Mesendoderm (in vitro differentiated cells): ENCODE data around the gene TNIK.

Experiments used
- DNase-seq: peaks from one replicate; pipeline ENCODE4 v3.0.0; 2013
- H2AK5ac ChIP-seq: 2 replicates; pipeline ENCODE4 v1.6.1; 2013; ENCODE audit warnings: low read length, inconsistent platforms
- H2BK120ac ChIP-seq: 2 replicates; pipeline ENCODE4 v1.6.1; 2013; ENCODE audit warnings: low read depth, mild to moderate bottlenecking, low read length, moderate library complexity, mixed read lengths
- H2BK15ac ChIP-seq: replicated peaks from 2 replicates; pipeline ENCODE4 v1.6.1; 2013; ENCODE audit warnings: low read depth, mild to moderate bottlenecking, moderate library complexity
- H2BK5ac ChIP-seq: 2 replicates; pipeline ENCODE4 v1.6.1; 2013; ENCODE audit warnings: low read length, inconsistent platforms
- H3K18ac ChIP-seq: 2 replicates; pipeline ENCODE4 v1.6.1; 2013; ENCODE audit warnings: mild to moderate bottlenecking, low read length, mixed read lengths
- H3K23ac ChIP-seq: one replicate; pipeline ENCODE4 v1.6.1; 2013; ENCODE audit warnings: low read length
- H3K27ac ChIP-seq: 2 replicates; pipeline ENCODE4 v1.5.1; 2013; ENCODE audit warnings: low read depth, mild to moderate bottlenecking, inconsistent platforms, low read length, moderate library complexity
- H3K27me3 ChIP-seq: 2 replicates; pipeline ENCODE4 v1.6.1; 2013; ENCODE audit warnings: low read length, control low read depth, mild to moderate bottlenecking, inconsistent platforms; ENCODE audit not compliant: insufficient read depth, poor library complexity
- H3K36me3 ChIP-seq: 2 replicates; pipeline ENCODE4 v1.6.1; 2013; ENCODE audit warnings: low read length, inconsistent platforms; ENCODE audit not compliant: control insufficient read depth, insufficient read depth
- H3K4ac ChIP-seq: one replicate; pipeline ENCODE4 v1.6.1; 2013; ENCODE audit warnings: low read depth, mild to moderate bottlenecking, low read length, moderate library complexity
- H3K4me1 ChIP-seq: 2 replicates; pipeline ENCODE4 v1.6.1; 2013; ENCODE audit warnings: low read depth, low read length, inconsistent platforms; ENCODE audit not compliant: control insufficient read depth
- H3K4me2 ChIP-seq: 2 replicates; pipeline ENCODE4 v1.6.1; 2013; ENCODE audit warnings: low read length
- H3K4me3 ChIP-seq: 2 replicates; pipeline ENCODE4 v1.5.1; 2013; ENCODE audit warnings: mild to moderate bottlenecking, low read length
- H3K56ac ChIP-seq: one replicate; pipeline ENCODE4 v1.6.1; 2013; ENCODE audit warnings: low read length
- H3K79me1 ChIP-seq: 2 replicates; pipeline ENCODE4 v1.6.1; 2013; ENCODE audit warnings: low read length, inconsistent platforms
- H3K79me2 ChIP-seq: 2 replicates; pipeline ENCODE4 v1.6.1; 2013; ENCODE audit warnings: mild to moderate bottlenecking, low read length; ENCODE audit not compliant: control insufficient read depth, insufficient read depth
- H3K9ac ChIP-seq: 2 replicates; pipeline ENCODE4 v1.6.1; 2013; ENCODE audit warnings: low read length, inconsistent platforms
- H4K5ac ChIP-seq: one replicate; pipeline ENCODE4 v1.6.1; 2013; ENCODE audit warnings: low read length
- H4K8ac ChIP-seq: one replicate; pipeline ENCODE4 v1.6.1; 2013; ENCODE audit warnings: low read depth, mild to moderate bottlenecking, control low read depth, low read length, moderate library complexity
- WGBS: extraction: QIAGEN DNeasy Blood & Tissue Kit; methylation state at CpG from one replicate; pipeline ENCODE4 v1.1.7; 2013; ENCODE audit warnings: low lambda C conversion rate, missing lambda C conversion rate; ENCODE audit not compliant: insufficient coverage; ENCODE audit errors: extremely low coverage; 5-methylcytosine and 5-hydroxymethylcytosine counted together

Gene TNIK

GRCh38 chr3:171127611-171128010 is 332.6 kb downstream of the TNIK start:
- Histone ChIP-seq H3K4ac (no peak overlapping the region), H3K18ac (no peak overlapping the region), H3K23ac (no peak overlapping the region), H3K79me1 (no peaks in the 10 kb centered on the region), H3K79me2 (no peaks in the 10 kb centered on the region), H3K27ac (no peak overlapping the region), H2BK5ac (no peak overlapping the region), H3K36me3 (no peaks in the 10 kb centered on the region), H3K4me1 (peaks cover 7% of the 10 kb centered on the region), H2BK120ac (no peak overlapping the region), H2AK5ac (no peak overlapping the region), H3K9ac (no peak overlapping the region), H3K4me3 (no peak overlapping the region), H3K27me3 (no peaks in the 10 kb centered on the region), H4K8ac (no peak overlapping the region), H2BK15ac (no peak overlapping the region), H3K56ac (no peak overlapping the region), H4K5ac (no peak overlapping the region), H3K4me2 (no peak overlapping the region)
- no peak for DNase-seq
- WGBS = no CpG with 5 or more reads among the region's 1 CpG

- no peak overlapping the region for H3K18ac ChIP-seq
- no peak overlapping the region for H3K23ac ChIP-seq
- no peak overlapping the region for H2BK120ac ChIP-seq
- H2AK5ac ChIP-seq = no peak overlapping the region
- no peak overlapping the region for H4K8ac ChIP-seq
- H2BK5ac ChIP-seq = no peak overlapping the region
- no peak overlapping the region for H3K4ac ChIP-seq
- H3K9ac ChIP-seq = no peak overlapping the region
- H3K27ac ChIP-seq = no peak overlapping the region
- H3K4me2 ChIP-seq = no peak overlapping the region
- H3K4me3 ChIP-seq = no peak overlapping the region
- H3K27me3 ChIP-seq = no peaks in the 10 kb centered on the region
- no peaks in the 10 kb centered on the region for H3K79me2 ChIP-seq
- no peak overlapping the region for H2BK15ac ChIP-seq
- no peak overlapping the region for H4K5ac ChIP-seq
- whole genome bisulfite sequencing = no CpG with 5 or more reads among the region's 7 CpGs
- no peak overlapping the region for H3K56ac ChIP-seq
- peaks cover 7% of the 10 kb centered on the region for H3K4me1 ChIP-seq
- no peaks in the 10 kb centered on the region for H3K79me1 ChIP-seq
- DNase-seq = no peak
- no peaks in the 10 kb centered on the region for H3K36me3 ChIP-seq
These were observed 333.6 kb downstream of the TNIK start for GRCh38 chr3:171126478-171127209.

- Histone ChIP-seq H4K8ac (no peak overlapping the region), H3K4me2 (no peak overlapping the region), H3K4ac (no peak overlapping the region), H3K23ac (no peak overlapping the region), H2AK5ac (no peak overlapping the region), H3K4me3 (no peak overlapping the region), H3K56ac (no peak overlapping the region), H3K9ac (no peak overlapping the region), H2BK5ac (no peak overlapping the region), H3K27ac (no peak overlapping the region), H2BK120ac (no peak overlapping the region), H3K79me1 (no peaks in the 10 kb centered on the region), H3K79me2 (no peaks in the 10 kb centered on the region), H3K36me3 (no peaks in the 10 kb centered on the region), H3K27me3 (no peaks in the 10 kb centered on the region), H3K18ac (no peak overlapping the region), H4K5ac (no peak overlapping the region), H3K4me1 (peaks cover 5% of the 10 kb centered on the region), H2BK15ac (no peak overlapping the region)
- no peak for DNase-seq
- WGBS = no CpG with 5 or more reads among the region's 1 CpG
These were observed 335.2 kb downstream of the TNIK start for GRCh38 chr3:171125010-171125409.

GRCh38 chr3:171123915-171124314 is 336.3 kb downstream of the TNIK start:
- no peak overlapping the region for H3K27ac ChIP-seq
- no peak overlapping the region for H2BK120ac ChIP-seq
- no peak overlapping the region for H3K4me2 ChIP-seq
- no peaks in the 10 kb centered on the region for H3K27me3 ChIP-seq
- no peak overlapping the region for H4K5ac ChIP-seq
- DNase-seq = no peak
- no peak overlapping the region for H2AK5ac ChIP-seq
- H3K9ac ChIP-seq = no peak overlapping the region
- H3K4me1 ChIP-seq = no peaks in the 10 kb centered on the region
- H3K79me2 ChIP-seq = no peaks in the 10 kb centered on the region
- H2BK15ac ChIP-seq = no peak overlapping the region
- no peak overlapping the region for H3K4ac ChIP-seq
- H3K4me3 ChIP-seq = no peak overlapping the region
- H3K56ac ChIP-seq = no peak overlapping the region
- no peak overlapping the region for H3K23ac ChIP-seq
- H4K8ac ChIP-seq = no peak overlapping the region
- no peak overlapping the region for H2BK5ac ChIP-seq
- no peak overlapping the region for H3K18ac ChIP-seq
- H3K79me1 ChIP-seq = no peaks in the 10 kb centered on the region
- no peaks in the 10 kb centered on the region for H3K36me3 ChIP-seq

- Histone ChIP-seq H3K4ac (no peak overlapping the region), H3K27ac (no peak overlapping the region), H3K18ac (no peak overlapping the region), H2AK5ac (no peak overlapping the region), H3K4me1 (no peaks in the 10 kb centered on the region), H3K56ac (no peak overlapping the region), H3K27me3 (no peaks in the 10 kb centered on the region), H3K79me2 (no peaks in the 10 kb centered on the region), H3K9ac (no peak overlapping the region), H2BK15ac (no peak overlapping the region), H3K36me3 (no peaks in the 10 kb centered on the region), H3K4me3 (no peak overlapping the region), H2BK120ac (no peak overlapping the region), H3K23ac (no peak overlapping the region), H3K79me1 (no peaks in the 10 kb centered on the region), H2BK5ac (no peak overlapping the region), H3K4me2 (no peak overlapping the region), H4K8ac (no peak overlapping the region), H4K5ac (no peak overlapping the region)
- no CpG with 5 or more reads among the region's 2 CpGs for WGBS
- DNase-seq = no peak
These were observed 337.3 kb downstream of the TNIK start for GRCh38 chr3:171122861-171123260.

- H4K8ac ChIP-seq = no peak overlapping the region
- H3K4ac ChIP-seq = no peak overlapping the region
- H2BK120ac ChIP-seq = no peak overlapping the region
- no peaks in the 10 kb centered on the region for H3K79me2 ChIP-seq
- no peak overlapping the region for H3K4me2 ChIP-seq
- no peak overlapping the region for H3K23ac ChIP-seq
- H3K18ac ChIP-seq = no peak overlapping the region
- no peak overlapping the region for H4K5ac ChIP-seq
- no peak for DNase-seq
- H3K4me1 ChIP-seq = no peaks in the 10 kb centered on the region
- no peak overlapping the region for H3K27ac ChIP-seq
- H3K9ac ChIP-seq = no peak overlapping the region
- no peaks in the 10 kb centered on the region for H3K36me3 ChIP-seq
- no peak overlapping the region for H3K56ac ChIP-seq
- H3K27me3 ChIP-seq = no peaks in the 10 kb centered on the region
- no CpG with 5 or more reads among the region's 3 CpGs for WGBS
- H3K79me1 ChIP-seq = no peaks in the 10 kb centered on the region
- no peak overlapping the region for H3K4me3 ChIP-seq
- H2AK5ac ChIP-seq = no peak overlapping the region
- H2BK15ac ChIP-seq = no peak overlapping the region
- H2BK5ac ChIP-seq = no peak overlapping the region
These were observed 338.0 kb downstream of the TNIK start for GRCh38 chr3:171122240-171122639.
